Measurements from ENCODE around the gene GLI3. TPM values are rescaled to one million over a fixed set of nuclear protein-coding genes. Genes with fewer than 3 reads are reported as not detected.

The GLI3 gene
- total RNA-seq, 1 donor from 2014 or later, result 2.2 TPM

GRCh38 chr7:42272793-42273665 is 36.0 kb upstream of the GLI3 start:
- Histone ChIP-seq H3K4me3 (no peak overlapping the region), H3K27me3 (no peaks in the 10 kb centered on the region), H3K4me1 (no peaks in the 10 kb centered on the region), H3K27ac (no peak overlapping the region), H3K36me3 (no peaks in the 10 kb centered on the region), H3K9me3 (no peaks in the 10 kb centered on the region)
- peak in 1 of 3 experiments; percentile 20 for TF ChIP-seq CTCF (IDR thresholded peaks at IDR 0.05)
- intact Hi-C loops (cut with DNase I), result no loop called here
- no peak for DNase-seq (ENCODE audit: low spot score in 2 of 2)

GRCh38 chr7:42269161-42269560 is 32.2 kb upstream of the GLI3 start:
- H3K27ac ChIP-seq, result no peak overlapping the region
- intact Hi-C loops (cut with DNase I), result no loop called here
- no peak for TF ChIP-seq CTCF (IDR thresholded peaks at IDR 0.05)
- H3K9me3 ChIP-seq, result no peaks in the 10 kb centered on the region
- H3K36me3 ChIP-seq, result no peaks in the 10 kb centered on the region
- no peak overlapping the region for H3K4me3 ChIP-seq
- H3K27me3 ChIP-seq, result no peaks in the 10 kb centered on the region
- DNase-seq (ENCODE audit: low spot score in 2 of 2), result no peak
- H3K4me1 ChIP-seq, result no peaks in the 10 kb centered on the region

- H3K4me3 ChIP-seq, result no peak overlapping the region
- no peaks in the 10 kb centered on the region for H3K36me3 ChIP-seq
- peaks cover 0 to 4% of the 10 kb centered on the region in 2 donors for H3K4me1 ChIP-seq
- no peak overlapping the region for H3K27ac ChIP-seq
- no peaks in the 10 kb centered on the region for H3K9me3 ChIP-seq
- no peak for DNase-seq (ENCODE audit: low spot score in 2 of 2)
- TF ChIP-seq CTCF (IDR thresholded peaks at IDR 0.05), result no peak
- no peaks in the 10 kb centered on the region for H3K27me3 ChIP-seq
- intact Hi-C loops (cut with DNase I), result no loop called here
These were observed 27.7 kb upstream of the GLI3 start for GRCh38 chr7:42264702-42265101.

GRCh38 chr7:42263971-42264370 is 27.0 kb upstream of the GLI3 start:
- Histone ChIP-seq H3K27me3 (no peaks in the 10 kb centered on the region), H3K4me1 (peaks cover 0 to 4% of the 10 kb centered on the region in 2 donors), H3K9me3 (no peaks in the 10 kb centered on the region), H3K4me3 (no peak overlapping the region), H3K27ac (no peak overlapping the region), H3K36me3 (no peaks in the 10 kb centered on the region)
- no peak for DNase-seq (ENCODE audit: low spot score in 2 of 2)
- no peak for TF ChIP-seq CTCF (IDR thresholded peaks at IDR 0.05)
- intact Hi-C loops (cut with DNase I), result loop anchor here (1.0 kb wide), 1 partner anchor 27 kb away; the partner anchor contains the start of gene GLI3

DNA sequence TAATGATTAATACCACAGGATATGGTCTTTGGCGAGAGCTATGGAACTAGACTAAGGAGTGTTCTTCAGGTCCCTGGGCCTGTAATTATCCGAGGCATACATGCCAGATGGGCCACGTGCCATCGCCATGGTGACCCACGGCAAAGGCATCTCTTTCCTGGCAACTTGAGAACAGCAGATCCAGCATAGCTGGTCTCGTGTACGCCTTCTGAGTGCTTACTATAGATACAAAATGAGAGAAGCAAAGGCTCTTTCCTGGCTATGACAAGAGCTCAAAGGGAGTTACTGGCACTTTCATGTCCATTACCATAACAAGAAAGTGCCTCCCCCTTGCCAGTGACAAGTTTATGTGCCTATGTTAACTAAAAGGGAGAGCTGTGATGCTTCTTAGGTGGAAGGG is 26.0 kb upstream of the GLI3 start:
- Histone ChIP-seq H3K27me3 (no peaks in the 10 kb centered on the region), H3K27ac (peak overlapping the region in 1 of 2 donors; percentile 51), H3K4me3 (no peak overlapping the region), H3K36me3 (no peaks in the 10 kb centered on the region), H3K4me1 (peaks cover 0 to 4% of the 10 kb centered on the region in 2 donors), H3K9me3 (no peaks in the 10 kb centered on the region)
- TF ChIP-seq CTCF (IDR thresholded peaks at IDR 0.05), result no peak
- DNase-seq (ENCODE audit: low spot score in 2 of 2), result peak; percentile 40 to 93
- intact Hi-C loops (cut with DNase I), result loop anchor here (1.0 kb wide), 1 partner anchor 26 kb away; the partner anchor contains the start of gene GLI3
